Measurements from ENCODE around the gene CLMP.

DNA sequence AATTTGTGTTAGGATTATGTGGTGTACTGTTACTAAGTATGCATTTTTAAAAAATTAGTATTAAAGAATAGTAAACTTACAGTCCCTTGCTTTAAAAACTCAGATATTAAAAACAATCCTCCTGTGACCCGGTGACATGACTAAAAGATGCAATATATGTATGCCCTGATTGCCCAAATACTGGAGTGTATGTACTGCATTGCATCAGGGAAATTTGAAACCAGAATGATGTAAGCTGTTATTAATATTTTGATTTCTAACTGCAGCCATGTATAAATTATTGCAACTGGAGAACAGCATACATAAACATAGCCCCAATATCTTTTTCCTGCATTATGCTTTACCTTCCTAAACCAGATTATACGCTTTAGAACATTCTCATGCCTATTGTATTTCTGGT is 129.4 kb downstream of the CLMP start:
- TF ChIP-seq, protein P1, sequence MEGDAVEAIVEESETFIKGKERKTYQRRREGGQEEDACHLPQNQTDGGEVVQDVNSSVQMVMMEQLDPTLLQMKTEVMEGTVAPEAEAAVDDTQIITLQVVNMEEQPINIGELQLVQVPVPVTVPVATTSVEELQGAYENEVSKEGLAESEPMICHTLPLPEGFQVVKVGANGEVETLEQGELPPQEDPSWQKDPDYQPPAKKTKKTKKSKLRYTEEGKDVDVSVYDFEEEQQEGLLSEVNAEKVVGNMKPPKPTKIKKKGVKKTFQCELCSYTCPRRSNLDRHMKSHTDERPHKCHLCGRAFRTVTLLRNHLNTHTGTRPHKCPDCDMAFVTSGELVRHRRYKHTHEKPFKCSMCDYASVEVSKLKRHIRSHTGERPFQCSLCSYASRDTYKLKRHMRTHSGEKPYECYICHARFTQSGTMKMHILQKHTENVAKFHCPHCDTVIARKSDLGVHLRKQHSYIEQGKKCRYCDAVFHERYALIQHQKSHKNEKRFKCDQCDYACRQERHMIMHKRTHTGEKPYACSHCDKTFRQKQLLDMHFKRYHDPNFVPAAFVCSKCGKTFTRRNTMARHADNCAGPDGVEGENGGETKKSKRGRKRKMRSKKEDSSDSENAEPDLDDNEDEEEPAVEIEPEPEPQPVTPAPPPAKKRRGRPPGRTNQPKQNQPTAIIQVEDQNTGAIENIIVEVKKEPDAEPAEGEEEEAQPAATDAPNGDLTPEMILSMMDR (IDR thresholded peaks at IDR 0.05) = no peak
- TF ChIP-seq POLR2A (IDR thresholded peaks at IDR 0.05) = no peak

Data from body of pancreas (tissue), 4 donors.